C4-2B (cell line): ENCODE data around the gene NCAPH2.

Experiments used
- CTCF ChIP-seq: fragments of 450-650 bp; conservative IDR thresholded peaks from 2 replicates; pipeline ENCODE4 v1.5.1; 2017; ENCODE audit warnings: mild to moderate bottlenecking
- ZFX ChIP-seq: fragments of 450-650 bp; IDR thresholded peaks from 2 replicates; pipeline ENCODE4 v1.6.1; 2017

- no peak for TF ChIP-seq CTCF
- no peak for TF ChIP-seq ZFX
These were observed 52.0 kb downstream of the NCAPH2 start for GRCh38 chr22:50560034-50560433.
